Pancreas (tissue), 10 donors: ENCODE results near the gene CALML3. TPM values are rescaled to one million over a fixed set of nuclear protein-coding genes. Genes with fewer than 3 reads are reported as not detected.

Experiments
- ATAC-seq, 4 donors: fragments of 200-7000 bp; cut with Tn5 transposase; one replicate each; pipeline versions ENCODE4 v1.8.0 to v1.9.1; 2020; ENCODE audit warnings: mild to moderate bottlenecking in 4 of 4, moderate library complexity in 4 of 4
- DNase-seq, 6 donors: peaks; one replicate each; pipeline ENCODE4 v3.0.0-alpha.2; 2020
- FAIRE-seq: peaks from 2 replicates; lab custom pipeline; 2012; peaks lifted over from hg19 to GRCh38; lab: Jason Lieb, UNC
- H3K27ac ChIP-seq, 4 donors: fragments of 200-600 bp; sonication (generic); 1 replicate in 3 of 4; 2 replicates in 1 of 4; pipeline versions ENCODE4 v1.5.0 to v1.8.0; 2020
- H3K27me3 ChIP-seq, 4 donors: fragments of 200-600 bp; one replicate each; pipeline ENCODE4 v1.8.0; 2021
- H3K36me3 ChIP-seq, 3 donors: fragments of 200-600 bp; sonication (generic) in 1 of 3; one replicate each; pipeline versions ENCODE4 v1.5.0 to v1.8.0; 2020 to 2021
- H3K4me1 ChIP-seq, 3 donors: fragments of 200-600 bp; one replicate each; pipeline ENCODE4 v1.8.0; 2021
- H3K4me3 ChIP-seq, 4 donors: fragments of 200-600 bp; sonication (generic) in 2 of 4; one replicate each; pipeline versions ENCODE4 v1.5.0 to v1.8.0; 2020 to 2021
- H3K9me3 ChIP-seq, 4 donors: fragments of 200-600 bp; one replicate each; pipeline ENCODE4 v1.8.0; 2021
- WGBS, 2 donors: extraction: QIAGEN DNeasy Blood & Tissue Kit; methylation state at CpG; one replicate each; pipeline ENCODE4 v1.1.7; 2013; 5-methylcytosine and 5-hydroxymethylcytosine counted together
- intact Hi-C, 3 donors: fragments of 100-400 bp; cut with DNase I; formaldehyde crosslinking; loops; one replicate each; pipeline versions ENCODE4 v1.11.1 to v1.14.2; 2022
- polyA plus RNA-seq, 2 donors: library from polyadenylated mRNA; stranded (reverse); fragments of 200-250 nt; gene quantifications; one replicate each; pipeline ENCODE4 v1.2.3, GENCODE V29; 2013
- total RNA-seq, 6 donors: library from RNA; stranded (reverse); fragmentation: NEBNext Ultra II Directional in 4 of 6; extraction: Animal tissue kit (Norgen Biotek cat#: 25700) in 4 of 6; gene quantifications; one replicate each; pipeline versions ENCODE4 v1.2.1 to v1.2.4, GENCODE V29; 2021 to 2023
- TF ChIP-seq, protein P1 (sequence below), 4 donors: fragments of 200-600 bp; sonication (generic) in 3 of 4; IDR thresholded peaks; one replicate each; pipeline versions ENCODE4 v1.5.0 to v1.8.0; 2021; ENCODE audit warnings: antibody characterized with exemption in 4 of 4
- donor health status: healthy with polysubstance abuse.
- donor health status: DM: no; HTN: no; CAD: no; lungs with moderate emphysema.
- donor health status: DM: no; HTN: no; CAD: no.
- donor health status: control.
- donor health status: control.
- donor health status: Bipolar disorder and iron deficiency.
- donor health status: DM: yes; HTN: yes; CAD: no.
- donor health status: DM: no; HTN: no; CAD: no.
- donor health status: DM: no; HTN: no; CAD: no.
- donor health status: DM: yes; HTN: yes; CAD: no.

Gene CALML3
- total and polyA plus RNA-seq, 8 donors, result 0.05 to 0.08 TPM; not detected in 6

DNA sequence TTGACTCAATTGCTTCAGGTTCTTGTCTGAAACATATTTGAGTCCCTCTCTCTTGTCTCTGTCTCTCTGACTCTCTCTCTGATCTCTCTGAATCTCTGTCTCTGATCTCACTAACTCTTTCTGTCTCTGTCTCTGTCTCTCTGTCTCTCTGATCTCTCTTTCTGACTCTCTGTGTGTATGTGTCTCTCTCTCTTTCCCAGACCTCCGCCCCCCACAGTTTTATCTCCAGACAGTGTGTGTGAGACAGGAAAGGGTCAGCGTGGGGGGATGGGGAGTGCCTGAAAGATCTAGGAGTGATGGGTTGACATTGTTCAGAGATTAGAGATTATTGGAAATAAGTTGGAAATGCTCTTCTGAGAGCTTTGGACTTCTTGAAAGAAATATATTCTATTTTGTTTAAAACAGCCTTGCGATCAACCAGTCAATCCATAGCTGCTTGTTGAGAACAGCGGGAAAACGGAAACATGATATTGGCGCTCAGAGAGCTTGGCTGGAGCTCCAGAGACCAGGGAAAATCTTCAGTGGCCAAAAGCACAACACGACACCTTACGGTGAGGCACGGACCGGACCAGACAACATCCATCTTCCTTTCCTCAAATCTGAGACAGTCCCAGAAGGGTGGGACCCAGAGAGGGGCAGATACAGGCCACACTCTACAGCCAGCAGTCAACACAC, 35.5 kb downstream of the CALML3 start:
- DNase-seq (peak in 1 of 6 donors; percentile 11), FAIRE-seq (no peak), ATAC-seq (no peak)
- Histone ChIP-seq H3K4me1 (no peaks in the 10 kb centered on the region), H3K4me3 (no peak overlapping the region), H3K9me3 (no peaks in the 10 kb centered on the region), H3K27me3 (no peaks in the 10 kb centered on the region), H3K27ac (no peak overlapping the region), H3K36me3 (no peaks in the 10 kb centered on the region)
- WGBS, 2 donors, result 91 to 95% methylated on average over 10 of the region's 10 CpGs
- intact Hi-C loops, result no loop called here
- TF ChIP-seq, protein P1, sequence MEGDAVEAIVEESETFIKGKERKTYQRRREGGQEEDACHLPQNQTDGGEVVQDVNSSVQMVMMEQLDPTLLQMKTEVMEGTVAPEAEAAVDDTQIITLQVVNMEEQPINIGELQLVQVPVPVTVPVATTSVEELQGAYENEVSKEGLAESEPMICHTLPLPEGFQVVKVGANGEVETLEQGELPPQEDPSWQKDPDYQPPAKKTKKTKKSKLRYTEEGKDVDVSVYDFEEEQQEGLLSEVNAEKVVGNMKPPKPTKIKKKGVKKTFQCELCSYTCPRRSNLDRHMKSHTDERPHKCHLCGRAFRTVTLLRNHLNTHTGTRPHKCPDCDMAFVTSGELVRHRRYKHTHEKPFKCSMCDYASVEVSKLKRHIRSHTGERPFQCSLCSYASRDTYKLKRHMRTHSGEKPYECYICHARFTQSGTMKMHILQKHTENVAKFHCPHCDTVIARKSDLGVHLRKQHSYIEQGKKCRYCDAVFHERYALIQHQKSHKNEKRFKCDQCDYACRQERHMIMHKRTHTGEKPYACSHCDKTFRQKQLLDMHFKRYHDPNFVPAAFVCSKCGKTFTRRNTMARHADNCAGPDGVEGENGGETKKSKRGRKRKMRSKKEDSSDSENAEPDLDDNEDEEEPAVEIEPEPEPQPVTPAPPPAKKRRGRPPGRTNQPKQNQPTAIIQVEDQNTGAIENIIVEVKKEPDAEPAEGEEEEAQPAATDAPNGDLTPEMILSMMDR (IDR thresholded peaks at IDR 0.05), result no peak

DNA sequence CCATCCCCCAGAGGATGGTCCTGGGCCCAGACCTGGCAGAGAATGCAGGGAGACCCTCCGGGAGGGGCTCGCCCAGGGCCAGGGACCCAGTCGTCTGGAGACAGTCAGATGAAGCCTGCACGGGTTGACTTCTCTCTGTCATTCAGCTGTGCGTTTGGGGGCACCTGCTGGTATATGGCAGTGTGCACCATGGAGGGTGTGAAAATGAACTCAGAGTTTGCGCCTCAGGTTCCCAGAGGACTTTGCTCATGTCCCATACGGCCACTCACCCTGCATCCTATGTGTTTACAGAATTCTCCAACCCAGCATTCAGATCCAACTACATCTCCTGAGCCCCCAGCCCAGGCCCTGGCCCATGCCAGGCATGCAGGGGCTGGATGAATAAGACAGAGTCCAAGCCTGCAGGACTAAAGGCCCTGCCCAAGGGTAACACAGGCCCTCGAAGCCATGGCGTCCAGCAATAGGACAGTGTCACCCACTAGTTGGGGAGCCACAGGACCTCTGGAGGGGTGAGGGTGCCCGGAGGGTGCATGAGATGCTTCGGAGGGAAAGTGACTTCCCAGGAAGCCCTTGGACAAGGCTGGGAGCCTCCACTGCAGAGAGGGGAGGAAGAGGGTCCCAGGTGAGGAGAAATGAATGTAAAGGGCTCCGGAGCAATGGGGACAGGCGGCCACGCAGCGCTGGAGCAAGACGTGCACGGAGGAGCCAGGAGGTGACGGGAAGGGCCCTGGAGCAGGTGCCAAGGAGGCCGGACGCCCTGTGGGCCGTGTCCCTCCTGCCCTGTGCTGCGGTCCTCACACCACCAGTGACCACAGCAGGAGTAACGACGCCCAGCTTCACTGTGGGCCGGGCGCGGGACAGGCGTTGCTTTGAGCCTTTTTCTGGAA, 36.3 kb downstream of the CALML3 start:
- H3K9me3 ChIP-seq, result no peaks in the 10 kb centered on the region
- H3K4me3 ChIP-seq, result no peak overlapping the region
- no peaks in the 10 kb centered on the region for H3K4me1 ChIP-seq
- no peak overlapping the region for H3K27ac ChIP-seq
- ATAC-seq (no peak), DNase-seq (peak in 1 of 6 donors; percentile 42), FAIRE-seq (no peak)
- WGBS, 2 donors, result 88 to 96% methylated on average over 28 of the region's 28 CpGs
- intact Hi-C loops, result no loop called here
- no peaks in the 10 kb centered on the region for H3K36me3 ChIP-seq
- TF ChIP-seq, protein P1 (IDR thresholded peaks at IDR 0.05), result no peak
- H3K27me3 ChIP-seq, result no peaks in the 10 kb centered on the region

DNA sequence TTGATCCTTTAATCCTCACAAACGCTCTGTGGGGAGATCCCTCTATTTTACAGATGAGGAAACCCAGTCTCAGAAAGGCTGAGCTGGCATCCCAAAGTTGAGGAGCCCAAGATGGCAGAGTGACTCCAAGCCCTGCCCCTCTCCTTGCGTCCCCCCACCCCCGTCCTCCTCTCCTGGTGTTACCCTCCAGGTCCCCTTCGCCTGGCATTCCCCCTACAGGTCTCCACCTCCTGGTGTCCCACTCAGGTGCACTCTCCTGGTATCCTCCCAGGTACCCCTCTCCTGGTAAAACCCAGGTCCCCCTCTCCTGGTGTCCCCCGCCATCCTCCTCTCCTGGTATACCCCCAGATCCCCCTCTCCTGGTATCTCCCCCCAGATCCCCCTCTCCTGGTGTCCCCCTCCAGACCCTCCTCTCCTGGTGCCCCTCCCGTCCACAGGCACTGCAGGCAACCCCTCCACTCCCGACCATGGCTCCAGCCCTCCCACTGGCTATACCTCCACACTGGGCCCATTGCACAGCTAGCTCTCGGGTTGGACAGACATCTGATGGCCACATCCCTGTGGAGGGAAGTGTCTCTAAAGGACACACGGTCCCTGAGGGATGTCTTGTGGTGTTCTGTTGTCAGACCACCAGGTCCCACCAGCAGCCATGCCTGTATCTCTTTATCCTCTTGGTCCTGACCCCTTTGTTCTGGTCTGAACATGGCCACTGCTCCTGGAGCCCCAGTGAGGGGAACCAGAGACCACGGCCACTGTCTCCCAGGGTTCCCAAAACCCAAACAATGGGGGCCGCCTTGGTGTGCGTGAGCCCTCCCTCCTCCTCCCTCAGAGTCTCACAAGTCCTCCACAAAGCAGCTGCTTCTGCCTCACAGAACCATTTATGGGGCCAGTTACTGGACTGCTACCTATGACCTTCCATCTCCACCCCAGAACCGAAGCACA, 37.2 kb downstream of the CALML3 start:
- WGBS, 2 donors, result 80 to 89% methylated on average over 13 of the region's 13 CpGs

DNA sequence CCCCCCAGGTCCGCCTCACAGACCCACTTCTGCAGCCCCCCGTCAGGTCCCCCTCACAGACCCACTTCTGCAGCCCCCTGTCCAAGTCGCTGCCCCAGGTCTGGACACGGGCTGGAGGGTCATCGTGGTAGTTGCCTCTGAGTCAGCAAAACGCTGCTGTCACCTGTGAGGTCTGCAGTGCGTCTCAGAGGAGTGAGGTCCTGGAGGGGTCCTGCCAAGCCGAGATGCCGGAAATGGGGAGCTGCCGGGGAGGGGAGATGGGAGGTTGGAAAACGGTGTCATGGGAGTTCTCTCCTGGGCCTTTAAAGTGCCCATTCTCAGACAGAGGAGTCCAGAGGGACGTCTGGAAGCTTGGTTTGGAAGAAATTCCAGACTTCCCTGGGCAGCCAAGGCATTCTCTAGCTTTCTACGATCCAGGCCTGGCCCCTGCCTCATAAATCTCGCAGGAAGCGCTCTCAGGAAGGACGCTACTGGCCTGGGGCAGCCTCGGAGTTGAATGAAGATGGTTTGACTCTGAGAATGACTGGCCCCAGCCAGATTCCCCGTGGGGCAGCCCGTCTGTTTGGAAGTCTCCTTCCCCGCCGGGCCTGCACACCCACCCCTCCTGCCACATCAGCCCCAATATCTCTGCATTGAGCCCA, 38.7 kb downstream of the CALML3 start:
- no peaks in the 10 kb centered on the region for H3K9me3 ChIP-seq
- ATAC-seq (no peak), FAIRE-seq (no peak), DNase-seq (peak in 1 of 6 donors; percentile 33)
- no peak overlapping the region for H3K27ac ChIP-seq
- intact Hi-C loops, result no loop called here
- H3K4me1 ChIP-seq, result no peaks in the 10 kb centered on the region
- TF ChIP-seq, protein P1 (IDR thresholded peaks at IDR 0.05), result no peak
- no peaks in the 10 kb centered on the region for H3K36me3 ChIP-seq
- 70 to 74% methylated on average over 21 of the region's 21 CpGs for WGBS, 2 donors
- no peak overlapping the region for H3K4me3 ChIP-seq
- H3K27me3 ChIP-seq, result no peaks in the 10 kb centered on the region

More for the DNA sequence above, 37.2 kb downstream of the CALML3 start:
- FAIRE-seq (no peak), DNase-seq (peak in 1 of 6 donors; percentile 44), ATAC-seq (no peak)
- Histone ChIP-seq H3K36me3 (no peaks in the 10 kb centered on the region), H3K27me3 (no peaks in the 10 kb centered on the region), H3K27ac (no peak overlapping the region), H3K4me1 (no peaks in the 10 kb centered on the region), H3K4me3 (no peak overlapping the region), H3K9me3 (no peaks in the 10 kb centered on the region)
- TF ChIP-seq, protein P1 (IDR thresholded peaks at IDR 0.05), result no peak
- intact Hi-C loops, result no loop called here
